ENCODE results near the gene HSPA12A.

The HSPA12A gene

GRCh38 chr10:116721547-116722392 lies 20.6 kb downstream of the HSPA12A start:
- Histone ChIP-seq H3K27me3 (replicated peaks; ENCODE audit: control insufficient read depth, insufficient read depth, low read length) (no peaks in the 10 kb centered on the region), H3K9me3 (ENCODE audit: control insufficient read depth, low read length) (no peaks in the 10 kb centered on the region), H3K4me3 (ENCODE audit: low read length) (no peak overlapping the region), H3K4me1 (ENCODE audit: control insufficient read depth, insufficient read depth, low read length) (peaks cover 29% of the 10 kb centered on the region), H3K36me3 (ENCODE audit: control insufficient read depth, insufficient read depth, low read length, severe bottlenecking) (peaks cover 6% of the 10 kb centered on the region), H3K9ac (ENCODE audit: low read length) (no peak overlapping the region)
- no peak for DNase-seq (ENCODE audit: low read depth)

GRCh38 chr10:116720668-116721546 lies 21.5 kb downstream of the HSPA12A start:
- Histone ChIP-seq H3K4me3 (ENCODE audit: low read length) (no peak overlapping the region), H3K4me1 (ENCODE audit: control insufficient read depth, insufficient read depth, low read length) (peaks cover 27% of the 10 kb centered on the region), H3K27me3 (replicated peaks; ENCODE audit: control insufficient read depth, insufficient read depth, low read length) (no peaks in the 10 kb centered on the region), H3K36me3 (ENCODE audit: control insufficient read depth, insufficient read depth, low read length, severe bottlenecking) (peaks cover 5% of the 10 kb centered on the region), H3K9me3 (ENCODE audit: control insufficient read depth, low read length) (no peaks in the 10 kb centered on the region), H3K9ac (ENCODE audit: low read length) (peak overlapping the region; percentile 30)
- no peak for DNase-seq (ENCODE audit: low read depth)

- DNase-seq (ENCODE audit: low read depth), result no peak
- Histone ChIP-seq H3K4me1 (ENCODE audit: control insufficient read depth, insufficient read depth, low read length) (peaks cover 21% of the 10 kb centered on the region), H3K36me3 (ENCODE audit: control insufficient read depth, insufficient read depth, low read length, severe bottlenecking) (peaks cover 5% of the 10 kb centered on the region), H3K27me3 (replicated peaks; ENCODE audit: control insufficient read depth, insufficient read depth, low read length) (no peaks in the 10 kb centered on the region), H3K9ac (ENCODE audit: low read length) (peak overlapping the region; percentile 30), H3K9me3 (ENCODE audit: control insufficient read depth, low read length) (no peaks in the 10 kb centered on the region), H3K4me3 (ENCODE audit: low read length) (no peak overlapping the region)
Measured at GRCh38 chr10:116720241-116720643, 22.1 kb downstream of the HSPA12A start.

- Histone ChIP-seq H3K9me3 (ENCODE audit: control insufficient read depth, low read length) (no peaks in the 10 kb centered on the region), H3K9ac (ENCODE audit: low read length) (no peak overlapping the region)
- DNase-seq (ENCODE audit: low read depth), result no peak
Measured at GRCh38 chr10:116719804-116720203, 22.6 kb downstream of the HSPA12A start.

GRCh38 chr10:116718058-116718457 lies 24.3 kb downstream of the HSPA12A start:
- no peaks in the 10 kb centered on the region for H3K27me3 ChIP-seq (replicated peaks; ENCODE audit: control insufficient read depth, insufficient read depth, low read length)
- no peak overlapping the region for H3K4me3 ChIP-seq (ENCODE audit: low read length)
- no peaks in the 10 kb centered on the region for H3K9me3 ChIP-seq (ENCODE audit: control insufficient read depth, low read length)
- peaks cover 21% of the 10 kb centered on the region for H3K4me1 ChIP-seq (ENCODE audit: control insufficient read depth, insufficient read depth, low read length)
- peaks cover 5% of the 10 kb centered on the region for H3K36me3 ChIP-seq (ENCODE audit: control insufficient read depth, insufficient read depth, low read length, severe bottlenecking)
- DNase-seq (ENCODE audit: low read depth), result no peak
- H3K9ac ChIP-seq (ENCODE audit: low read length), result no peak overlapping the region

More at GRCh38 chr10:116719804-116720203, 22.6 kb downstream of the HSPA12A start:
- H3K36me3 ChIP-seq (ENCODE audit: control insufficient read depth, insufficient read depth, low read length, severe bottlenecking), result peaks cover 5% of the 10 kb centered on the region
- H3K27me3 ChIP-seq (replicated peaks; ENCODE audit: control insufficient read depth, insufficient read depth, low read length), result no peaks in the 10 kb centered on the region
- H3K4me3 ChIP-seq (ENCODE audit: low read length), result no peak overlapping the region
- peaks cover 21% of the 10 kb centered on the region for H3K4me1 ChIP-seq (ENCODE audit: control insufficient read depth, insufficient read depth, low read length)

- Histone ChIP-seq H3K4me3 (ENCODE audit: low read length) (no peak overlapping the region), H3K9me3 (ENCODE audit: control insufficient read depth, low read length) (no peaks in the 10 kb centered on the region), H3K36me3 (ENCODE audit: control insufficient read depth, insufficient read depth, low read length, severe bottlenecking) (no peaks in the 10 kb centered on the region), H3K27me3 (replicated peaks; ENCODE audit: control insufficient read depth, insufficient read depth, low read length) (no peaks in the 10 kb centered on the region), H3K9ac (ENCODE audit: low read length) (no peak overlapping the region), H3K4me1 (ENCODE audit: control insufficient read depth, insufficient read depth, low read length) (peaks cover 27% of the 10 kb centered on the region)
- no peak for DNase-seq (ENCODE audit: low read depth)
Measured at GRCh38 chr10:116716381-116716780, 26.0 kb downstream of the HSPA12A start.

GRCh38 chr10:116715839-116716377 lies 26.5 kb downstream of the HSPA12A start:
- H3K4me3 ChIP-seq (ENCODE audit: low read length), result no peak overlapping the region
- no peak overlapping the region for H3K9ac ChIP-seq (ENCODE audit: low read length)
- H3K4me1 ChIP-seq (ENCODE audit: control insufficient read depth, insufficient read depth, low read length), result peaks cover 27% of the 10 kb centered on the region
- DNase-seq (ENCODE audit: low read depth), result no peak
- no peaks in the 10 kb centered on the region for H3K9me3 ChIP-seq (ENCODE audit: control insufficient read depth, low read length)
- H3K27me3 ChIP-seq (replicated peaks; ENCODE audit: control insufficient read depth, insufficient read depth, low read length), result no peaks in the 10 kb centered on the region
- no peaks in the 10 kb centered on the region for H3K36me3 ChIP-seq (ENCODE audit: control insufficient read depth, insufficient read depth, low read length, severe bottlenecking)

- H3K27me3 ChIP-seq (replicated peaks; ENCODE audit: control insufficient read depth, insufficient read depth, low read length), result no peaks in the 10 kb centered on the region
Measured at GRCh38 chr10:116715341-116715740, 27.0 kb downstream of the HSPA12A start.

GRCh38 chr10:116713846-116714245 lies 28.5 kb downstream of the HSPA12A start:
- Histone ChIP-seq H3K9me3 (ENCODE audit: control insufficient read depth, low read length) (no peaks in the 10 kb centered on the region), H3K36me3 (ENCODE audit: control insufficient read depth, insufficient read depth, low read length, severe bottlenecking) (no peaks in the 10 kb centered on the region), H3K4me3 (ENCODE audit: low read length) (no peak overlapping the region), H3K4me1 (ENCODE audit: control insufficient read depth, insufficient read depth, low read length) (peaks cover 27% of the 10 kb centered on the region), H3K27me3 (replicated peaks; ENCODE audit: control insufficient read depth, insufficient read depth, low read length) (no peaks in the 10 kb centered on the region), H3K9ac (ENCODE audit: low read length) (no peak overlapping the region)
- no peak for DNase-seq (ENCODE audit: low read depth)

More at GRCh38 chr10:116715341-116715740, 27.0 kb downstream of the HSPA12A start:
- Histone ChIP-seq H3K4me1 (ENCODE audit: control insufficient read depth, insufficient read depth, low read length) (peaks cover 27% of the 10 kb centered on the region), H3K9me3 (ENCODE audit: control insufficient read depth, low read length) (no peaks in the 10 kb centered on the region), H3K36me3 (ENCODE audit: control insufficient read depth, insufficient read depth, low read length, severe bottlenecking) (no peaks in the 10 kb centered on the region), H3K4me3 (ENCODE audit: low read length) (no peak overlapping the region), H3K9ac (ENCODE audit: low read length) (no peak overlapping the region)
- no peak for DNase-seq (ENCODE audit: low read depth)

GRCh38 chr10:116712989-116713543 lies 29.3 kb downstream of the HSPA12A start:
- Histone ChIP-seq H3K27me3 (replicated peaks; ENCODE audit: control insufficient read depth, insufficient read depth, low read length) (no peaks in the 10 kb centered on the region), H3K4me1 (ENCODE audit: control insufficient read depth, insufficient read depth, low read length) (peaks cover 34% of the 10 kb centered on the region), H3K9me3 (ENCODE audit: control insufficient read depth, low read length) (no peaks in the 10 kb centered on the region), H3K4me3 (ENCODE audit: low read length) (no peak overlapping the region), H3K9ac (ENCODE audit: low read length) (no peak overlapping the region), H3K36me3 (ENCODE audit: control insufficient read depth, insufficient read depth, low read length, severe bottlenecking) (no peaks in the 10 kb centered on the region)
- DNase-seq (ENCODE audit: low read depth), result no peak

- Histone ChIP-seq H3K9me3 (ENCODE audit: control insufficient read depth, low read length) (no peaks in the 10 kb centered on the region), H3K9ac (ENCODE audit: low read length) (no peak overlapping the region)
Measured at GRCh38 chr10:116712519-116712918, 29.8 kb downstream of the HSPA12A start.

More at GRCh38 chr10:116712519-116712918, 29.8 kb downstream of the HSPA12A start:
- H3K4me1 ChIP-seq (ENCODE audit: control insufficient read depth, insufficient read depth, low read length), result peaks cover 39% of the 10 kb centered on the region
- no peak overlapping the region for H3K4me3 ChIP-seq (ENCODE audit: low read length)
- H3K27me3 ChIP-seq (replicated peaks; ENCODE audit: control insufficient read depth, insufficient read depth, low read length), result no peaks in the 10 kb centered on the region
- no peak for DNase-seq (ENCODE audit: low read depth)
- H3K36me3 ChIP-seq (ENCODE audit: control insufficient read depth, insufficient read depth, low read length, severe bottlenecking), result no peaks in the 10 kb centered on the region
